HEK293 (cell line): ENCODE results near the gene DSG3.
"Not testable (repeated sequence)": the region's sequence is repeated elsewhere in the genome, so short reads cannot be mapped to it uniquely, and the experiment has no call there.

ENCODE experiments used
- CTCF ChIA-PET: fragments of 350-600 bp; formaldehyde crosslinking; extraction: SDS; loops from one replicate; lab custom pipeline; 2021; ENCODE audit warnings: antibody characterized with exemption; lab: Yijun Ruan, JAX
- POLR2A ChIA-PET: fragments of 300-600 bp; formaldehyde crosslinking; extraction: SDS; loops from one replicate; lab custom pipeline; 2020; ENCODE audit warnings: antibody characterized with exemption, inconsistent platforms; lab: Yijun Ruan, JAX
- H3K27ac ChIP-seq: fragments of 200-500 bp; sonication (Bioruptor generic); 2 replicates; pipeline ENCODE4 v1.5.1; 2014; ENCODE audit warnings: low read depth, low read length, control low read depth, inconsistent platforms; ENCODE audit errors: extremely low read depth
- H3K36me3 ChIP-seq, 2 experiments: fragments of 200-500 bp in 1 of 2; sonication (Bioruptor generic) in 1 of 2; 1 replicate in 1 of 2; 2 replicates in 1 of 2; pipeline ENCODE4 v1.5.1; 2014 to 2017; ENCODE audit warnings: inconsistent platforms in 2 of 2, low read length in 2 of 2; ENCODE audit not compliant: control insufficient read depth in 2 of 2, insufficient read depth in 1 of 2
- H3K4me1 ChIP-seq: fragments of 200-500 bp; sonication (Bioruptor generic); 2 replicates; pipeline ENCODE4 v1.5.1; 2014; ENCODE audit warnings: mild to moderate bottlenecking, low read length, inconsistent platforms; ENCODE audit not compliant: control insufficient read depth, insufficient read depth
- H3K4me3 ChIP-seq: 2 replicates; pipeline ENCODE4 v1.5.1; 2011; ENCODE audit warnings: low read depth, mild to moderate bottlenecking, control low read depth, low read length, moderate library complexity
- H3K9me3 ChIP-seq: fragments of 200-500 bp; sonication (Bioruptor generic); 2 replicates; pipeline ENCODE4 v1.5.1; 2014; ENCODE audit warnings: low read depth, low read length, inconsistent platforms; ENCODE audit not compliant: control insufficient read depth, insufficient read depth
- HOXC10 ChIP-seq: sonication (generic); formaldehyde crosslinking; IDR thresholded peaks from 2 replicates; pipeline ENCODE4 v1.8.1; 2023; ENCODE audit warnings: mild to moderate bottlenecking, missing genetic modification reagents
- MZF1 ChIP-seq: fragments of 450-650 bp; formaldehyde crosslinking; IDR thresholded peaks from 2 replicates; pipeline ENCODE4 v1.5.1; 2017; ENCODE audit warnings: missing biosample characterization, missing genetic modification characterization, borderline replicate concordance
- PRDM1 ChIP-seq: fragments of 450-650 bp; formaldehyde crosslinking; IDR thresholded peaks from 2 replicates; pipeline ENCODE4; 2016; ENCODE audit warnings: missing biosample characterization, missing genetic modification characterization
- SP3 ChIP-seq: fragments of 450-650 bp; formaldehyde crosslinking; IDR thresholded peaks from 2 replicates; pipeline ENCODE4 v1.5.1; 2016; ENCODE audit warnings: missing biosample characterization, missing genetic modification characterization
- TCF7L2 ChIP-seq: IDR thresholded peaks from 2 replicates; pipeline ENCODE4 v1.6.1; 2011; ENCODE audit warnings: low read depth, mild to moderate bottlenecking, inconsistent platforms, low read length, moderate library complexity, borderline replicate concordance
- ZBTB1 ChIP-seq: fragments of 450-650 bp; formaldehyde crosslinking; IDR thresholded peaks from 2 replicates; pipeline ENCODE4 v1.5.1; 2016; ENCODE audit warnings: missing biosample characterization, missing genetic modification characterization
- ZBTB17 ChIP-seq: fragments of 450-650 bp; formaldehyde crosslinking; IDR thresholded peaks from 2 replicates; pipeline ENCODE4 v1.5.1; 2016; ENCODE audit warnings: missing biosample characterization, missing genetic modification characterization
- ZBTB20 ChIP-seq: fragments of 450-650 bp; formaldehyde crosslinking; IDR thresholded peaks from 2 replicates; pipeline ENCODE4 v1.5.1; 2016; ENCODE audit warnings: missing biosample characterization, missing genetic modification characterization
- ZBTB8A ChIP-seq: fragments of 450-650 bp; formaldehyde crosslinking; IDR thresholded peaks from 2 replicates; pipeline ENCODE4 v1.5.1; 2016; ENCODE audit warnings: missing biosample characterization, missing genetic modification characterization
- ZFHX2 ChIP-seq: fragments of 450-650 bp; formaldehyde crosslinking; conservative IDR thresholded peaks from 2 replicates; pipeline ENCODE4 v1.5.1; 2016; ENCODE audit warnings: missing biosample characterization, missing genetic modification characterization
- ZNF335 ChIP-seq: fragments of 450-650 bp; formaldehyde crosslinking; conservative IDR thresholded peaks from 2 replicates; pipeline ENCODE4 v1.5.1; 2016; ENCODE audit warnings: missing biosample characterization, missing genetic modification characterization
- ZNF394 ChIP-seq: fragments of 450-650 bp; formaldehyde crosslinking; IDR thresholded peaks from 2 replicates; pipeline ENCODE4 v1.5.1; 2016; ENCODE audit warnings: missing biosample characterization, missing genetic modification characterization, mild to moderate bottlenecking, moderate library complexity, borderline replicate concordance
- ZNF501 ChIP-seq: fragments of 450-650 bp; formaldehyde crosslinking; IDR thresholded peaks from 2 replicates; pipeline ENCODE4 v1.5.1; 2016; ENCODE audit warnings: missing biosample characterization, missing genetic modification characterization
- ZNF600 ChIP-seq: fragments of 450-650 bp; formaldehyde crosslinking; IDR thresholded peaks from 2 replicates; pipeline ENCODE4 v1.5.1; 2016; ENCODE audit warnings: missing biosample characterization, missing genetic modification characterization
- ZNF654 ChIP-seq: fragments of 450-650 bp; formaldehyde crosslinking; IDR thresholded peaks from 2 replicates; pipeline ENCODE4 v1.5.1; 2016; ENCODE audit warnings: low read depth, missing biosample characterization, missing genetic modification characterization
- ZXDB ChIP-seq: fragments of 450-650 bp; formaldehyde crosslinking; IDR thresholded peaks from 2 replicates; pipeline ENCODE4 v1.5.1; 2016; ENCODE audit warnings: missing biosample characterization, missing genetic modification characterization
- TF ChIP-seq, protein P1 (sequence below): fragments of 450-650 bp; formaldehyde crosslinking; IDR thresholded peaks from 2 replicates; pipeline ENCODE4 v1.5.1; 2016; ENCODE audit warnings: missing biosample characterization, missing genetic modification characterization
- TF ChIP-seq, protein P2 (sequence below): fragments of 450-650 bp; formaldehyde crosslinking; IDR thresholded peaks from 2 replicates; pipeline ENCODE4 v1.5.1; 2016; ENCODE audit warnings: missing biosample characterization, missing genetic modification characterization
- TF ChIP-seq, protein P3 (sequence below): fragments of 450-650 bp; formaldehyde crosslinking; conservative IDR thresholded peaks from 2 replicates; pipeline ENCODE4 v1.5.1; 2016; ENCODE audit warnings: low read depth, missing biosample characterization, missing genetic modification characterization
- TF ChIP-seq, protein P4 (sequence below): fragments of 450-650 bp; IDR thresholded peaks from 2 replicates; pipeline ENCODE4 v1.5.1; 2018; ENCODE audit warnings: missing biosample characterization, missing genetic modification characterization

Gene DSG3

DNA sequence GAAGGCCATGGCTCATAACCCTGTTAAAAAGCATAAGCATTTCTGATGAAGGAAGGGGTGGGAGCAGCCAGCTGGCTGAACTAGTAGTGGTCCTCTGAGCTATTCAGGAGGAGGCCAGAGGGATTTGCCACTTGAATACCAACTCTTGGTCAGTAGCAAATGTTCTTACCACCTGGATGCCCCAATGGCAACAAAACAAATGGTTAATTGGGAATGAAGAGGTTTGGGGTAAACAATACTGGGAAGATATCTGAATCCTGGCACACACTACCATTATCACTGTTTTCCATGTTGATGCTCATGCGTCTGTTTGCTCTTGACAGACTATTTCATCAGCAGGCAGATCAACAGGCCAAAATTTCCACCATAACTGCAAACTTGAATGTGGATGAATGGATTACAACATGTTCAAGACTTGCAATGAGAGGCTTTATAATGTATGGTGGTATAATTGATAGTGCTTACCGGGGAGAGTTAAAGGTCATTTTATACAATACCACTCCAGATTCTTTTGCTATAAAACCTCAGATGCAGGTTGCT is 47.2 kb downstream of the DSG3 start:
- POLR2A ChIA-PET, H3K36me3 ChIP-seq, H3K27ac ChIP-seq, H3K4me3 ChIP-seq, H3K4me1 ChIP-seq, H3K9me3 ChIP-seq: not testable (repeated sequence)
- CTCF ChIA-PET: interaction anchor here (0.5 to 1.0 kb wide), 2 partner anchors 60 to 100 kb away, joined by 3 to 4 read pairs; no protein-coding TSS in a partner anchor

DNA sequence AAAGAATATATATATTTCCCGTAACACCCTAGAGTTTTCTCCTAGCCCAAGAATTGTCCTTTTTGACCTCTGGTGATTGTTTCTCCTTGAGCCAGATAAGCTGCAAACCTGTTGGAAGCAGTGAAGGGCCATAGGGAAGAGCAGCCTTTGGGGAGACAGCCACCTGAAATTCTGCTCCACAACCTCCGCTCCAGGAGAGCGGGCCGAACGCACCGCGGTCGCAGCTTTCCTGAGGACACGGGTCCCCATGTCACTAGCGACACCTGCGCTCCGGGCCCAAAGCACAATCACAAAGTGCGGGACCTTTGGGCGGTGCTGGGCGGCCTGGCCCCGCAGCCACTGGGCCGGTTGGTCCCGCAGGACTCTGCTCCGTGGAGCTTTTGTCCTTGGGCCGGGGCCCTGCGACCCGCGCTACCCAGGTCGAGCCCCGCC is 49.9 kb downstream of the DSG3 start:
- no peaks in the 10 kb centered on the region for H3K4me1 ChIP-seq
- ChIA-PET CTCF (interaction anchor here (0.9 to 1.1 kb wide), 2 partner anchors 433 to 527 kb away, joined by 3 to 4 read pairs; no protein-coding TSS in a partner anchor), POLR2A (interaction anchor here (0.5 to 1.0 kb wide), 3 partner anchors 16 to 455 kb away, joined by 3 to 8 read pairs (median 3); no protein-coding TSS in a partner anchor)
- no peak overlapping the region; the same call in 1 of the 2 replicates for H3K27ac ChIP-seq
- H3K36me3 ChIP-seq: peaks cover 0 to 4% of the 10 kb centered on the region in 2 experiments; a peak in 1 of 3 replicates
- no peaks in the 10 kb centered on the region for H3K9me3 ChIP-seq
- peak overlapping the region; percentile 64 for H3K4me3 ChIP-seq
- TF ChIP-seq ZBTB1 (tag by site-specific recombination) (no peak), TCF7L2 (no peak), ZBTB17 (no peak), SP3 (tag by site-specific recombination) (no peak), ZNF654 (tag by site-specific recombination) (no peak)

DNA sequence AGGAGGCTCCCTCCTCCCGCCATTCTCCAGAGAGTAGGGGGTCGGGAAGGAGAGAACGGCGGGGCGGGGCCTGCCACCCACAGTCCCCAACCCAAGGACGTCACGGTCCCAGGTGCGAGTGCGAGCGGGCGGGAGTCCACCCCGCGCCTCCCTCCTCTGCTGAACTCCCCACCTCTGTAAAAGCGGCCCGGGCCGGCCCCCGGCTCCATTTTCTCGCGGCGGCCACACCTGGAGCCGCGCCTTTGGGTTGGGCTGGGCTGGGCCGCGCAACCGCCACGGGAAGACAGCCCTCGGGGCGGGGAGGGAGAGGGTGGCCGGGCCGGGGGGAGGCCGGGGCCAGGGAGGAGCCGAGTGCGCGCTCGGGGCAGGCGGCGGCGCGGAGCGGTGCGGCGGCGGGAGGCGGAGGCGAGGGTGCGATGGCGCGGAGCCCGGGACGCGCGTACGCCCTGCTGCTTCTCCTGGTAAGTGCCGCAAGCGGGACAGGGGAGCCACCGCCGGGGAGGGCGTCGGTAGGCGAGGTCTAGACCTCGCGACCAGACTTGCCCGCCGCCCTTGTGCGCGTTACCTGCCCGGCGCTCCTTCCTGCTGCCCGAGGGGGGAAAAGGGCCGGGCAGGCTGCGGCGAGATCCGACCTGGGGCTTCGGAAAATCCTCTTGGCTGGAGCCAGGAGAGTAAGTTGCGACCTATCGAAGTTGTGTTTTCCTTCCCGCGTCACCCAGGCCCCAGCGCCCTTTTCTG is 50.5 kb downstream of the DSG3 start, which contains the start of gene DSG2:
Gene DSG2 (plus strand): TSS at position 342 of the 738 bp plus-strand sequence. CDS start 75 bp downstream, at position 417.
- no peaks in the 10 kb centered on the region for H3K9me3 ChIP-seq
- peaks cover 0 to 4% of the 10 kb centered on the region in 2 experiments; a peak in 1 of 3 replicates for H3K36me3 ChIP-seq
- H3K4me1 ChIP-seq: no peaks in the 10 kb centered on the region
- ChIA-PET CTCF (interaction anchor here (1.1 kb wide), 2 partner anchors 74 to 433 kb away, joined by 3 to 4 read pairs; no protein-coding TSS in a partner anchor), POLR2A (interaction anchor here (1.0 kb wide), 1 partner anchor 456 kb away, joined by 3 read pairs; no protein-coding TSS in a partner anchor)
- H3K27ac ChIP-seq: peak within 1 kb of the TSS; percentile 82
- peak within 1 kb of the TSS; percentile 64 for H3K4me3 ChIP-seq
- TF ChIP-seq, protein P1, sequence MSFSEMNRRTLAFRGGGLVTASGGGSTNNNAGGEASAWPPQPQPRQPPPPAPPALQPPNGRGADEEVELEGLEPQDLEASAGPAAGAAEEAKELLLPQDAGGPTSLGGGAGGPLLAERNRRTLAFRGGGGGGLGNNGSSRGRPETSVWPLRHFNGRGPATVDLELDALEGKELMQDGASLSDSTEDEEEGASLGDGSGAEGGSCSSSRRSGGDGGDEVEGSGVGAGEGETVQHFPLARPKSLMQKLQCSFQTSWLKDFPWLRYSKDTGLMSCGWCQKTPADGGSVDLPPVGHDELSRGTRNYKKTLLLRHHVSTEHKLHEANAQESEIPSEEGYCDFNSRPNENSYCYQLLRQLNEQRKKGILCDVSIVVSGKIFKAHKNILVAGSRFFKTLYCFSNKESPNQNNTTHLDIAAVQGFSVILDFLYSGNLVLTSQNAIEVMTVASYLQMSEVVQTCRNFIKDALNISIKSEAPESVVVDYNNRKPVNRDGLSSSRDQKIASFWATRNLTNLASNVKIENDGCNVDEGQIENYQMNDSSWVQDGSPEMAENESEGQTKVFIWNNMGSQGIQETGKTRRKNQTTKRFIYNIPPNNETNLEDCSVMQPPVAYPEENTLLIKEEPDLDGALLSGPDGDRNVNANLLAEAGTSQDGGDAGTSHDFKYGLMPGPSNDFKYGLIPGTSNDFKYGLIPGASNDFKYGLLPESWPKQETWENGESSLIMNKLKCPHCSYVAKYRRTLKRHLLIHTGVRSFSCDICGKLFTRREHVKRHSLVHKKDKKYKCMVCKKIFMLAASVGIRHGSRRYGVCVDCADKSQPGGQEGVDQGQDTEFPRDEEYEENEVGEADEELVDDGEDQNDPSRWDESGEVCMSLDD: 0 out of 2 replicates have a peak, but pooled peaks have one; percentile 30
- TF ChIP-seq ZNF600 (tag by site-specific recombination) (peak; percentile 38; the same call in 1 of the 2 replicates), PRDM1 (tag by site-specific recombination) (no peak), ZXDB (peak; percentile 34; the same call in 1 of the 2 replicates), ZBTB20 (tag by site-specific recombination) (peak; percentile 59; the same call in 1 of the 2 replicates), ZFHX2 (tag by site-specific recombination) (peak; percentile 67), ZNF501 (tag by site-specific recombination) (peak; percentile 38; the same call in 1 of the 2 replicates), ZNF335 (tag by site-specific recombination) (peak; percentile 78), MZF1 (tag by site-specific recombination) (no peak), ZBTB8A (tag by site-specific recombination) (peak; percentile 82), HOXC10 (CRISPR knock-in tag) (no peak), ZNF394 (tag by site-specific recombination) (no peak)
- TF ChIP-seq, protein P2, sequence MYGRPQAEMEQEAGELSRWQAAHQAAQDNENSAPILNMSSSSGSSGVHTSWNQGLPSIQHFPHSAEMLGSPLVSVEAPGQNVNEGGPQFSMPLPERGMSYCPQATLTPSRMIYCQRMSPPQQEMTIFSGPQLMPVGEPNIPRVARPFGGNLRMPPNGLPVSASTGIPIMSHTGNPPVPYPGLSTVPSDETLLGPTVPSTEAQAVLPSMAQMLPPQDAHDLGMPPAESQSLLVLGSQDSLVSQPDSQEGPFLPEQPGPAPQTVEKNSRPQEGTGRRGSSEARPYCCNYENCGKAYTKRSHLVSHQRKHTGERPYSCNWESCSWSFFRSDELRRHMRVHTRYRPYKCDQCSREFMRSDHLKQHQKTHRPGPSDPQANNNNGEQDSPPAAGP (tag by site-specific recombination): 0 out of 2 replicates have a peak, but pooled peaks have one; percentile 30
- TF ChIP-seq, protein P3, sequence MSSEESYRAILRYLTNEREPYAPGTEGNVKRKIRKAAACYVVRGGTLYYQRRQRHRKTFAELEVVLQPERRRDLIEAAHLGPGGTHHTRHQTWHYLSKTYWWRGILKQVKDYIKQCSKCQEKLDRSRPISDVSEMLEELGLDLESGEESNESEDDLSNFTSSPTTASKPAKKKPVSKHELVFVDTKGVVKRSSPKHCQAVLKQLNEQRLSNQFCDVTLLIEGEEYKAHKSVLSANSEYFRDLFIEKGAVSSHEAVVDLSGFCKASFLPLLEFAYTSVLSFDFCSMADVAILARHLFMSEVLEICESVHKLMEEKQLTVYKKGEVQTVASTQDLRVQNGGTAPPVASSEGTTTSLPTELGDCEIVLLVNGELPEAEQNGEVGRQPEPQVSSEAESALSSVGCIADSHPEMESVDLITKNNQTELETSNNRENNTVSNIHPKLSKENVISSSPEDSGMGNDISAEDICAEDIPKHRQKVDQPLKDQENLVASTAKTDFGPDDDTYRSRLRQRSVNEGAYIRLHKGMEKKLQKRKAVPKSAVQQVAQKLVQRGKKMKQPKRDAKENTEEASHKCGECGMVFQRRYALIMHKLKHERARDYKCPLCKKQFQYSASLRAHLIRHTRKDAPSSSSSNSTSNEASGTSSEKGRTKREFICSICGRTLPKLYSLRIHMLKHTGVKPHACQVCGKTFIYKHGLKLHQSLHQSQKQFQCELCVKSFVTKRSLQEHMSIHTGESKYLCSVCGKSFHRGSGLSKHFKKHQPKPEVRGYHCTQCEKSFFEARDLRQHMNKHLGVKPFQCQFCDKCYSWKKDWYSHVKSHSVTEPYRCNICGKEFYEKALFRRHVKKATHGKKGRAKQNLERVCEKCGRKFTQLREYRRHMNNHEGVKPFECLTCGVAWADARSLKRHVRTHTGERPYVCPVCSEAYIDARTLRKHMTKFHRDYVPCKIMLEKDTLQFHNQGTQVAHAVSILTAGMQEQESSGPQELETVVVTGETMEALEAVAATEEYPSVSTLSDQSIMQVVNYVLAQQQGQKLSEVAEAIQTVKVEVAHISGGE (tag by site-specific recombination): no peak; the same call in 1 of the 2 replicates
- TF ChIP-seq, protein P4, sequence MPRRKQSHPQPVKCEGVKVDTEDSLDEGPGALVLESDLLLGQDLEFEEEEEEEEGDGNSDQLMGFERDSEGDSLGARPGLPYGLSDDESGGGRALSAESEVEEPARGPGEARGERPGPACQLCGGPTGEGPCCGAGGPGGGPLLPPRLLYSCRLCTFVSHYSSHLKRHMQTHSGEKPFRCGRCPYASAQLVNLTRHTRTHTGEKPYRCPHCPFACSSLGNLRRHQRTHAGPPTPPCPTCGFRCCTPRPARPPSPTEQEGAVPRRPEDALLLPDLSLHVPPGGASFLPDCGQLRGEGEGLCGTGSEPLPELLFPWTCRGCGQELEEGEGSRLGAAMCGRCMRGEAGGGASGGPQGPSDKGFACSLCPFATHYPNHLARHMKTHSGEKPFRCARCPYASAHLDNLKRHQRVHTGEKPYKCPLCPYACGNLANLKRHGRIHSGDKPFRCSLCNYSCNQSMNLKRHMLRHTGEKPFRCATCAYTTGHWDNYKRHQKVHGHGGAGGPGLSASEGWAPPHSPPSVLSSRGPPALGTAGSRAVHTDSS: no peak
